ENCODE results near the gene C1QTNF5. TPM values are rescaled to one million over a fixed set of nuclear protein-coding genes. Genes with fewer than 3 reads are reported as not detected.

The C1QTNF5 gene
- total RNA-seq, 2 experiments from 2014 or later = not detected

DNA sequence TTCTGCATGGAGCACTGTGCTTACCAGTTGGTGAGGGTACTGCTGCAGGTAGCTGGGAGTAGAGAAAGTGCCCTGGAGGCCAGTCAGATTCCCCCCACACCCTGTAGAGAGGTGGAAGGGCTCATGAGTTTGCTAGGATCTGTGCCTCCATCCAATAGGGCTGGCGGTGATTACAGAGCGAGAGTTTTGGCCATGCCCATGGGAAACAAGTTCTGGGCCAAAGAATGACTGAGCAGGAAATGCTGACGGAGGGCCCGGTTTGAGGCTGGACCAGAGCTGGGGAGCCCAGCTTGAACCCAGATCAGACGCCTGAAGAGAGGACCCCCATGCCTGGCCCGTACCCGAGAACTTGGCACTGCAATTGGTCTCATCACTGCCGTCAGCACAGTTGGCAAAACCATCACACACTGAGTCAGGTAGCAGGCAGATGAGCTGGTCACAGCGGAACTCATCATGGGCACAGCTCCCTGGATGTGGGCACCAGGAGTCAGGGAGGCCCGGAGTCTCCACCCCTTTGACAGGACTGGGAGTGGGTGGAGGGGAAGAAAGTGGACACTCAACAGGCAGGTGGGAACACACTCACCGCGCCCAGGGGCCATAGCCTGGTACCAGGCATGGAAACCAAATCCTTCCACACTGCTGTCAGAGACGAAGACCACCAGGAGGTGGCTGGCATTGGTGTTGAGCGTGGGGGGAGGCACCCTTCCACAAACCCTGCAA is 3.8 kb upstream of the C1QTNF5 start:
- TF ChIP-seq CTCF (conservative IDR thresholded peaks at IDR 0.05; ENCODE audit: low read length) (no peak), EZH2phosphoT487 (IDR thresholded peaks at IDR 0.05; ENCODE audit: borderline replicate concordance, low read depth, low read length) (no peak)
- no peaks in the 10 kb centered on the region for H4K20me1 ChIP-seq (ENCODE audit: insufficient read depth, low read length)
- ChIA-PET POLR2A (no interaction called here), CTCF (ENCODE audit: unreplicated experiment) (no interaction called here)
- no peak overlapping the region for H3K27ac ChIP-seq (ENCODE audit: low read depth, low read length, poor library complexity, severe bottlenecking)
- H3K4me1 ChIP-seq (ENCODE audit: insufficient read depth, low read length, poor library complexity, severe bottlenecking) = peaks cover 8% of the 10 kb centered on the region
- no peaks in the 10 kb centered on the region for H3K79me2 ChIP-seq (ENCODE audit: insufficient read depth, low read depth, low read length)
- no peaks in the 10 kb centered on the region for H3K9me2 ChIP-seq (ENCODE audit: insufficient read depth, low read length)
- no peaks in the 10 kb centered on the region for H3K36me3 ChIP-seq (ENCODE audit: insufficient read depth, low read length)
- DNase-seq (ENCODE audit: low spot score) = no peak
- intact Hi-C loops (cut with micrococcal nuclease; ENCODE audit: unreplicated experiment) = no loop called here
- no TSS peak for BruUV-seq (replicated peaks)
- H2AFZ ChIP-seq (ENCODE audit: low read length) = no peak overlapping the region
- H3K4me2 ChIP-seq (ENCODE audit: low read length) = no peak overlapping the region
- H3K9me3 ChIP-seq (ENCODE audit: low read length) = no peaks in the 10 kb centered on the region
- H3K4me3 ChIP-seq (ENCODE audit: low read depth, low read length, poor library complexity, severe bottlenecking) = no peak overlapping the region

DNA sequence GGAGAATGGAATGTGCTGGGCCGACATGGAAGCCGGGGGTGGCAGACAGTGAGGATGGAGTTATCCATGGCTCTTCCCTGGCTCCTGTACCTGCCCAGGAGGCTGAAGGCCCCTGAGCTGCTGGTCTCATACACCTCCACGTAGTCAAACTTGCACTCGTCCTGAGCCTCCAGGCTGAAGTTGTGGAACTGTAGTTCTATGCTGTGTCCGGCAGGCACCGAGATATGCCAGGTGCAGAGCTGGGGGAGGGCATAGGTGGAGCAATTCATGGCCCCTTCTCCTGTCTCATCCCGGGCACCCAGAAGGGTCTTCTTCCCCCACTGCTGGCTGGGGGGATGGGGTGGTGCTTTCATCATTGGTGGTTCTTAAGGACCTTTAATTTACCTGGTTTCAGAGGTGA is 3.0 kb upstream of the C1QTNF5 start:
- H3K9me2 ChIP-seq (ENCODE audit: insufficient read depth, low read length) = no peaks in the 10 kb centered on the region
- H3K9me3 ChIP-seq (ENCODE audit: low read length) = no peaks in the 10 kb centered on the region
- H4K20me1 ChIP-seq (ENCODE audit: insufficient read depth, low read length) = no peaks in the 10 kb centered on the region
- TF ChIP-seq CTCF (conservative IDR thresholded peaks at IDR 0.05; ENCODE audit: low read length) (no peak), EZH2phosphoT487 (IDR thresholded peaks at IDR 0.05; ENCODE audit: borderline replicate concordance, low read depth, low read length) (no peak)
- no peak for DNase-seq (ENCODE audit: low spot score)
- no peak overlapping the region for H3K4me2 ChIP-seq (ENCODE audit: low read length)
- H3K4me3 ChIP-seq (ENCODE audit: low read depth, low read length, poor library complexity, severe bottlenecking) = no peak overlapping the region
- peaks cover 12% of the 10 kb centered on the region for H3K4me1 ChIP-seq (ENCODE audit: insufficient read depth, low read length, poor library complexity, severe bottlenecking)
- BruUV-seq (replicated peaks) = no TSS peak
- H2AFZ ChIP-seq (ENCODE audit: low read length) = no peak overlapping the region
- H3K79me2 ChIP-seq (ENCODE audit: insufficient read depth, low read depth, low read length) = no peaks in the 10 kb centered on the region
- intact Hi-C loops (cut with micrococcal nuclease; ENCODE audit: unreplicated experiment) = no loop called here
- H3K27ac ChIP-seq (ENCODE audit: low read depth, low read length, poor library complexity, severe bottlenecking) = no peak overlapping the region
- no peaks in the 10 kb centered on the region for H3K36me3 ChIP-seq (ENCODE audit: insufficient read depth, low read length)
- ChIA-PET POLR2A (no interaction called here), CTCF (ENCODE audit: unreplicated experiment) (no interaction called here)

DNA sequence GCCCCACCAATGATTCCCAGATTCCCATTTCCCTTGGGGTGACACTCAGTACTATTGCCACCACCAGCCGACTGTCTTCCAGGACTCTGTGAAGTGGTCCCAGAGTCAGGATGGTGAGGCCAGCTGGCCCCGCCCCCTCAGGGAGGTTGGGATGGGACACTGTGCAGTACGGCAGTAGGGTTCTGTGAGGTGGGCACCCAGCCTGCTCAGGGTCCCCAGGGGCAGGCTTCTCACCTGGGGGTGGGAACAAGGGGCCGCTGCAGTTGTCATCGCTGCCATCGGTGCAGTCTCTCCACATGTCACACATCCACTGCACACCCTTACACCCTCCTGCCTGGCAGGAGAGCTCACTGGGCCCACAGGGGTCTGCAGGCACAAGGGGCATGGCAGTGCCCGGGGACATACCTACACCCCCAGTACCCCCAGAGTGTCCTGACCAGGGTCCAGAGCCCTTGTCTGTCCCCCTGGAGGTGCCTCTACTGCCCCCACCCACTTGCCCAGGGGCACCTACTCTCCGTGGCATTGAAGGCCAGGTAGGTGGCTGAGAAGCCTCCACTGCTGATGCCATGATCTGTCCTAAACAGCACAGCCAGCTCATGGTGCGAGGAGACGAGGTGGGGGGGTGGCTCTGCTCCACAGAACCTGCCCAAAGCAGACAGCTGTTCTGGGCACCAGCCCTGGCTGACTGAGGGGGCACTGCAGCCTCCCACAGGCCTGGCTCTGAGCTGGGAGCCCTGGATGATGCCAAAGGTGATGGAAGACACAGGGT is 1.9 kb upstream of the C1QTNF5 start:
- no peak overlapping the region for H2AFZ ChIP-seq (ENCODE audit: low read length)
- TF ChIP-seq EZH2phosphoT487 (IDR thresholded peaks at IDR 0.05; ENCODE audit: borderline replicate concordance, low read depth, low read length) (no peak), CTCF (conservative IDR thresholded peaks at IDR 0.05; ENCODE audit: low read length) (no peak)
- no peaks in the 10 kb centered on the region for H3K79me2 ChIP-seq (ENCODE audit: insufficient read depth, low read depth, low read length)
- no peaks in the 10 kb centered on the region for H3K9me2 ChIP-seq (ENCODE audit: insufficient read depth, low read length)
- H3K9me3 ChIP-seq (ENCODE audit: low read length) = no peaks in the 10 kb centered on the region
- H3K27ac ChIP-seq (ENCODE audit: low read depth, low read length, poor library complexity, severe bottlenecking) = no peak overlapping the region
- ChIA-PET POLR2A (no interaction called here), CTCF (ENCODE audit: unreplicated experiment) (no interaction called here)
- intact Hi-C loops (cut with micrococcal nuclease; ENCODE audit: unreplicated experiment) = no loop called here
- H4K20me1 ChIP-seq (ENCODE audit: insufficient read depth, low read length) = no peaks in the 10 kb centered on the region
- no TSS peak for BruUV-seq (replicated peaks)
- H3K4me2 ChIP-seq (ENCODE audit: low read length) = no peak overlapping the region
- H3K4me1 ChIP-seq (ENCODE audit: insufficient read depth, low read length, poor library complexity, severe bottlenecking) = peaks cover 23% of the 10 kb centered on the region
- no peaks in the 10 kb centered on the region for H3K36me3 ChIP-seq (ENCODE audit: insufficient read depth, low read length)
- DNase-seq (ENCODE audit: low spot score) = no peak
- no peak overlapping the region for H3K4me3 ChIP-seq (ENCODE audit: low read depth, low read length, poor library complexity, severe bottlenecking)
